Suppressor macrophage (primary cell): ENCODE data around the gene RXYLT1.
A peak's percentile ranks its signal among the peaks of the same experiment; 100 is the strongest.
"Not testable (repeated sequence)": the region's sequence is repeated elsewhere in the genome, so short reads cannot be mapped to it uniquely, and the experiment has no call there.

Experiments used
- DNase-seq, 4 experiments: peaks; one replicate each; pipeline ENCODE4 v3.0.0-alpha.2; 2020 to 2022

The RXYLT1 gene

GRCh38 chr12:63804746-63805145 lies 25.0 kb downstream of the RXYLT1 start:
- DNase-seq, result no peak

GRCh38 chr12:63805704-63806672 lies 26.3 kb downstream of the RXYLT1 start:
- DNase-seq, result no peak

- no peak for DNase-seq
These were observed 28.9 kb downstream of the RXYLT1 start for GRCh38 chr12:63808631-63809030.

GRCh38 chr12:63809566-63809965 lies 29.9 kb downstream of the RXYLT1 start:
- DNase-seq, result no peak

GRCh38 chr12:63811334-63811733 lies 31.6 kb downstream of the RXYLT1 start:
- no peak for DNase-seq

- no peak for DNase-seq
These were observed 32.0 kb downstream of the RXYLT1 start for GRCh38 chr12:63811755-63812154.

- DNase-seq, result no peak
These were observed 34.5 kb downstream of the RXYLT1 start for GRCh38 chr12:63814146-63814772.

GRCh38 chr12:63815482-63815852 lies 35.8 kb downstream of the RXYLT1 start:
- DNase-seq, result no peak

- DNase-seq, result no peak
These were observed 36.3 kb downstream of the RXYLT1 start for GRCh38 chr12:63816031-63816430.

- no peak for DNase-seq
These were observed 40.7 kb downstream of the RXYLT1 start for GRCh38 chr12:63820427-63820826.

GRCh38 chr12:63821781-63822251 lies 42.1 kb downstream of the RXYLT1 start:
- DNase-seq, result peak in 1 of 4 experiments; percentile 16

- no peak for DNase-seq
These were observed 42.6 kb downstream of the RXYLT1 start for GRCh38 chr12:63822352-63822751.

GRCh38 chr12:63823040-63823439 lies 43.3 kb downstream of the RXYLT1 start:
- DNase-seq, result no peak

GRCh38 chr12:63826006-63826585 lies 46.4 kb downstream of the RXYLT1 start:
- peak; percentile 47 to 76 (median 59) for DNase-seq

- DNase-seq, result no peak
These were observed 49.2 kb downstream of the RXYLT1 start for GRCh38 chr12:63828867-63829266.

- DNase-seq, result no peak
These were observed 56.3 kb downstream of the RXYLT1 start for GRCh38 chr12:63836046-63836445.

- DNase-seq, result no peak
These were observed 57.2 kb downstream of the RXYLT1 start for GRCh38 chr12:63836936-63837335.

GRCh38 chr12:63838411-63838810 lies 58.7 kb downstream of the RXYLT1 start:
- no peak for DNase-seq

- no peak for DNase-seq
These were observed 61.3 kb downstream of the RXYLT1 start for GRCh38 chr12:63841011-63841410.

GRCh38 chr12:63841571-63841970 lies 61.9 kb downstream of the RXYLT1 start:
- DNase-seq, result no peak

GRCh38 chr12:63842750-63843149 lies 63.0 kb downstream of the RXYLT1 start:
- DNase-seq, result not testable (repeated sequence)

GRCh38 chr12:63843254-63843720 lies 63.6 kb downstream of the RXYLT1 start:
- DNase-seq, result no peak

GRCh38 chr12:63843721-63844390 lies 64.1 kb downstream of the RXYLT1 start:
- DNase-seq, result peak; percentile 94 to 97 (median 96)
